HG03139 (cell line): ENCODE data around the gene EBF4.

Experiments
- ATAC-seq: cut with Tn5 transposase; IDR thresholded peaks from one replicate; pipeline ENCODE4 v1.9.1; 2021; ENCODE audit not compliant: unreplicated experiment

EBF4 gene

DNA sequence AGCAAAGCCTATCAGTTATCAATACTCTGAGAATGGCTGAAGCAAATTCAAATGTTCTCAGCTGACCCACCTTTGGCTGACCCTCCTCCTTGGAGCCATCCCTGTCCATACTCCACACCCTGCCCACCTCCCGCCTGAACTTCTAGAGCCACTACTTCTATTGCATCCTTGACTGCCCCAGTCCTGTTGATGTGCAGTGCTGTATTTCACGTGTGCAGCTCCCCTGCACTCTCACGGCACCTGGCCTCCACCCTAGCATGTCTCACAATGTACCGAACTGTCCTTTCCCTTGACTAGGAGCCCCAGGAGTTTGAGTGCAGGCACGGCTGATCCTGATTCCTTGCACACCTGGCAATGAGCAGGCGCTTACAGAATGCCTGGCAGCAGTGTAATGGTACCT, 100.9 kb downstream of the EBF4 start:
- ATAC-seq = no peak

- ATAC-seq = no peak
These were observed 101.7 kb downstream of the EBF4 start for GRCh38 chr20:2794202-2794748.

DNA sequence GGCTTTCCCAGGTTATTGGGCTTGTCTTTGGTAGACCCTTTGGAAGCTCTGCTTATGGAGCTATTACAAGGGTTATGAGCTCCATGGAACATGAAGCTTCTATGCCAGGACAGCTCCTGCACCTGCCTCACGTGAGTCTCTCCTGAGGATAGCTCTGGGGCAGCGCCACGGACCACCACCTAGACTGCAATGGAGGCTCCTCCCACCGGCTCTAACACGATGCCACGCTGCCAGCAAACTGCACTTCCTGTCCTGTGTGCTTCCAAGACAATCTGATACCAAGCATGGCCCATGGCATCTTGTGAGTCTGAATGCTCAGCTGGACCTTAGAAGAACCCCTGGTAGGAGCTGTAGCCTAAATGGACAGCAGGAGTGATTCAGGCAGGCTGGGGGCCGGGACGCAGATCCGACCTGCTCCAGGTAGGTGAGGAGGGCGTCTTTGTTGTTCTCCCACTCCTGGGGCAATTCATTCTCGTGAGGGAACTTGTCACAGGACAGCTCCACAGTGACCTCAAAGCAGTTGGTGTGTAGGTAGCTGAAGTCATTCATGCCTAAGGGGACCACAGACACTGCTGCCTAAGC, 102.4 kb downstream of the EBF4 start:
- ATAC-seq = no peak

DNA sequence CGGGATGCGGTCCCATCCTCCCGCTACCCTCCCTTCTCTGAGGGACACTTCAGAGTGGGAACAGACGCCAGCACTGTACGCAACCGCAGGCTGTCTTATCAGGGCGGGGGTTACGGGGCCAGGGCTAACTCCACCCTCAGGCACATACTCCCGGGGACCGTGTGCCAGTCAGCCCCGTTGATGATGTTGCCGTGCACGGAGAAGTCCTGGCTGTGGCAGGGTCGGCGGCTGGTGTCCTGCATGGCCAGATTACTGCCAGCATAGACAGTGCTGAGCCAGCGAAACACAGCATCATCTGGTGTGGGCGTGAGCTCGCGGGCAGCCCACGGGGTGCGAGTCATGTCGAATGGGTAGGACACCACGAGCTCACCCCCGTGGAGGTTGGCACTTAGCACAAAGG, 102.9 kb downstream of the EBF4 start:
- ATAC-seq = no peak

GRCh38 chr20:2796011-2796660, 103.6 kb downstream of the EBF4 start:
- ATAC-seq = no peak

- no peak for ATAC-seq
These were observed 104.8 kb downstream of the EBF4 start for GRCh38 chr20:2797136-2797983.

DNA sequence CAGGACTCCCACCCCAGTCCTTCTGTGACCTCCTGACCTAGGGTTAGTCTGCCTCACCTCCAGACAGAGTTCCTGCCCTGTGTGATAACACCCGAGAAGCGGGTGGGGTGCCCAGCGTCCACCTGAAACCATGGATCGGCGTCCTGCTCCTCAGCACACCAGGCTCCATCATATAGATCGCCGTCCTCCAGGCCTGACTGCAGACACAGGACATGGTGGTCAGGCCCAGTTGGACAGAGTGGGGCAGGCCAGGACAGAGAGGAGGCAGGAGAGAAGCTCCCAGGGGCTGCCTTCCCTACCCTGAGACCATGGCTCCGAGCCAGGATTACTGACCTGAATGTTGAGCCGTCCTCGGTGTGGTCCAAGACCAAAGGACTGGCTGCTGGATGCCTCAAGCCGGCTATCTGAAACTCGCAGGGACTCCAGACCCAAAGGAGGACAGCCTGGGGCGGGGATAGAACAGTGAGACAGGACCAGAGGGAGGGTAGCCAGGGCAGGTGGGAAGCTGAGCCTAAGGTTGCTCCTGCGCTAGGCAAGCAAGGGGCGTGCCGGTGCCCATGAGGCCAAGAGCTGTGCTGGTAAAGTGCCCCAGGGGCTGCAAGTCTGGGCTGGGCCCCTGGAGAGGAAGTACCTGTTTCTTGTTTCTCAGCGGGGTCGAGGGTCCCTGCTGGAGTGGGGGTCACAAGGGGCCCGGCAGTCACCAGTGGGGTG, 105.7 kb downstream of the EBF4 start:
- ATAC-seq = no peak

DNA sequence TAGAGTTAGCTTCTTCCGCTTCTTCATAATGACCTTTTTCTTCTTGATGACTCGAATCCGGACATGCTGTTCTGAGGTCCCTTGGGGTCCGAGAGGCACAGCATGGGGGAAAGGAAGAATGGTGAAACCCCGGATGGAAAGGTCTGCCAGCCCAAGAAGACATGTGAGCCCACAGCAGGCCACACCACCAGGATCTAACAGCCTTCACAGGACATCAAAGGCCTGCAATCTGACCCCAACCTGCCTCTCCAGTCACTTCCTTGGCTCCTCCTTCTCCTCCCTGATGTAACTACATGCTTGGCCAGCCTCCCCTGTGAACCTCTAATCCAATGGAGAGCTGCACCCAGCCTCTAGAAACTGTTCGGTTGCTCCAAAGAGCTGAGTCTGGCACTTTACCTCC, 106.2 kb downstream of the EBF4 start:
- ATAC-seq = no peak

DNA sequence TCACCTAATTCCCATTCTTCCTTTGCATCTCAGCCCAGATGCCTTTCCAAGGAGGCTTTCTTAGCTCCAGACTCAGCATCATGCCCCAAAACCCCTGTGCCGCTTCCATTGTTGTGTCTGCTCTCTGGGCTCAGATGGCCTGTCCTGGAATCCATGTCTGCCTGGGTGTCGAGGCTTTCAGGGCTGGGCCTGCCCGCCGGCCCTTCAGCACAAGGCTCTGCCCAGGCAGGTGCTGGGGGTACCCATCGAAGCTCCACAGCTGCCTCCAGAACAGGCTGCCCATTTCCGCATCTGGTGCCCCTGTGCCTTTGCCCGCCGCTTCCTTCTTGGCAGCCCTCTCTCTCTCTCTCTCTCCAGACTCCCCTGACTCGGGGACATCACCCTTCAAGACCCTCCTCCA, 106.7 kb downstream of the EBF4 start:
- no peak for ATAC-seq

DNA sequence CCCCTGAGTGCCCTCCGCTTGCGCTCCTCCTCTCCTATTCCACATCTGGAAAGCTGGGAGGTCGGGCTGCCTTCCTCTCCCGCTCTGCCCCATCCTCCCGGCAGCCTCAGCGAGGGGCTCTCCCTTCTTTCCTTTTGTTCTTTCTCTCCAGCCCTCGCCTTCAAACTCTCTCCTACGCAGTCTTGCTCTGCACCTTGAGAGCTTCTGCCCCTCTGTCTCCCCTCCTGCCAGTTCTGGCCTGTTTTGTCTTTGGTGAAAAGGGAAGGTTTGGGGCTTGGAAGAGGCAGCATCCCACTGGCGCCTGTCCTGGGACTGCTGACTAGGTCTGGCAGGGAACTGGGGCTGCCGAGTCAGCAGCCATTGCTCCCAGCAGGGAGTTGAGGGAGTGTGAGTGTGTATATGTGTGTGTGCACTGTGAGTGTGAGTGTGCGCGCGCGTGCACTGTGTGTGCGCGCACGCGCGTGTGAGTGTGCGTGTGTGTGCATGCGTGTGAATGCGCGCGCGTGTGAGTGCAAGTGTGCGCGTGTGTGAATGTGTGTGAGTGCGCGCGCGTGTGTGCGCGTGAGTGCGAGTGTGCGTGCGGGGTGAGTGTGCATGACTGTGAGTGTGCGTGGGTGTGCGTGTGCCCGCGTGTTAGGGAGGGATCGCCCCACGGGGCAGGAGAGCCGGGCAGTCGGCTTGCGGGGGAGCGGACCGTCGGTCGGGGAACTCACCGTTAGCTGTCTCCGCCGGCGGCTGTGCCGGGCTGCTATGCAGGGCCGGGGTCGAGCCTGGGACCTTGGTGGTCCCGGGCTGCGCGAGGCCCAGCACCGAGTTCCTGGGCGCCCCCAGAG, 107.3 kb downstream of the EBF4 start:
- peak; percentile 6 for ATAC-seq

DNA sequence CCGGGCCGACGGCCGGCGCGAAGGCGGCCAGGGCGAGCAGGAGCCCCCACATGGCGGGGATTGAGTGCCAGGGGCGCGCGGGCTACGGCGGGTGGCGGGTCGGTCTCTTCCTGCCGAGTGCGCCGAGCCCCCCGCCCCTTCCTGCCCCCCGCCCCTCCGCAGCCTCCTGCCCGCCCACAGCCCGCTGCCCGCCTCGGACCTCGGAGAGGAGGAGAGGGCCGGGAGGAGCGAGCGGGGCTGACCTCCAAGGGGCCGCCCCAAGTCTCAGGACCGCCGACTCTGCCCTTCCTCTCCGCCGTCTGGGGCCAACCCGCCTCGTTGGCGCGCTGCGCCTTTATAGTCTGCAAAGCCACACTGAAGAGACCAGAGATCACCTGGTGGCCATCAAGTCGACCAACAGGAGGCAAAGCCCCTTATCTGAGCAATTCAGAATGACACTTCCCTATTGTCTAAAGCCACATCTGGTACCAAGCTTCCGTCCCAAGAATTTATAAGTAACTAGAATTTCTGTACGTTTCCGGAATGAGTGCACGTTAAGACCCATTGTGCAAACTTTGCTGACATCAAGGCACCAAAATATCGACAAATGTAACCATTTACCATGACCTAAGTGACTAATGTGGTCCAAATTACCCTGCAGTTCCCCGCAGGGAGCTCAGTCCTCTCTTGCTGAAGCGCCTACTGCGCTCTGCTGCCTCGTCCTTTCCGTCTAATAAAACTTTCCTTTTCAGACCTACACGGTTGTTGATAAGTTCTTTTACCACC, 108.1 kb downstream of the EBF4 start, which contains the start of gene CPXM1:
Gene CPXM1, minus strand, starts transcription at position 107 of the 765 bp plus-strand sequence. Its CDS starts 55 bp downstream, at position 52.
- peak; percentile 58 for ATAC-seq

DNA sequence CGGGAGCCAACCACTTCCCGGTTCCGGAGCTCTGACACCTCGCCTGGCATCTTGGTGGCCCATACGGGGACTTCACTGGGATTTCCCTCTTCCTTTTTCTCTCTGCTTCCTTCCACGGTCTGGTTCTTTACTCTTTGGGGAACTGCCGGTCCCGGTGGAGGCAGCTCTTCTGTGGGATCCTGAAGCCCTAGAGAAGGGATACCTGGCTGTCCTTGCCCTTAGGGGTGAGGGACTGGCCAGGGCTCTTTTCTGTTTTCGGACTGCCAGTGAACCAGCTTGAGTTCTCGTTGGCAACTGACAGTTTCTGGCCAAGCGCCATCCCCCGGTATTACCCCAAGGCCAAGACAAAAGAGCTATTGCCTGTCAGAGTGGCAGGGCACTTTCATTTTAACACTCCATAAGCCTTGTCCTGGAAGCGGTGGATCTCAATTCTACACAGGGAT, 108.7 kb downstream of the EBF4 start:
- ATAC-seq = no peak

- no peak for ATAC-seq
These were observed 111.7 kb downstream of the EBF4 start for GRCh38 chr20:2804041-2804828.

DNA sequence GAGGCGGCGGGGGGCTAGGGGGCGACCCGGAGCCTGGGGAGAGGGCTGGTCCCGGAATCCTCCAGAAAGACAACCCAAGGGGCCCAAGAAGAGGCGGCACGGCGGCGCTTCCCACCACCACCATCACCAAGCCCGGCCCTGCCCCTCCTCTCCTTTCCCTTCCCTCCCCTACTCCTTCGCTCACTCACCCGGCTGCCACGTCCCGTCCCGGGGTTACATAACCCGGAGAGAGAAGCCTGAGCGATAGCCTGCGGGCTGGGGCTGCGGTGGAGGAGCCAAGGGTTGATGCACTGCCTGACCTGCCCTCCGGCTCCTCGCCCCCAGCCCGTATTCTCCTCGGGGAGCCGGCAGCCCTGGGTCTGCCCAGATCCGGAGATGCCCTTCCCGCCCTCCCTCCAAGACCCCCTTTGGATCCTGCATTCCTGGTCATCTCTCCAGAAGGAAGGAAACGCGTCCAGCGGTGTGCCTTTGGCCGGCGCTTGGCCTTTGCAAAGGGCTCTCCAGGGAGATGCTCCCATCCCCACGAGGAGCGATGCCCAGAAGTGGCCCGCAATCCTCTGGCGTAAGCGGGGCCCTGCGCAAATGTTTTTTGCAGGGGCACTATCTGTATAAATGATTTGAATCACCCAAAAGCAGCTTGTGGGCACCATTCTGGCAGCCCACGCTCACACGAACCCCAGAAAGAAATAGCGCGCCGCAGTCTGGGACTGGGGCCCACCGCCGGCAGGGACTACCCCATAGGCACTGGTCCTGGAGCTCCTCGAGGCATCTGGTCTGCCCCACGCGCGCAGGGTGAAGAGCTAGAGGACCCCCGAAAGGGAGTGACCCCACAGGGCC, 112.5 kb downstream of the EBF4 start:
- no peak for ATAC-seq

DNA sequence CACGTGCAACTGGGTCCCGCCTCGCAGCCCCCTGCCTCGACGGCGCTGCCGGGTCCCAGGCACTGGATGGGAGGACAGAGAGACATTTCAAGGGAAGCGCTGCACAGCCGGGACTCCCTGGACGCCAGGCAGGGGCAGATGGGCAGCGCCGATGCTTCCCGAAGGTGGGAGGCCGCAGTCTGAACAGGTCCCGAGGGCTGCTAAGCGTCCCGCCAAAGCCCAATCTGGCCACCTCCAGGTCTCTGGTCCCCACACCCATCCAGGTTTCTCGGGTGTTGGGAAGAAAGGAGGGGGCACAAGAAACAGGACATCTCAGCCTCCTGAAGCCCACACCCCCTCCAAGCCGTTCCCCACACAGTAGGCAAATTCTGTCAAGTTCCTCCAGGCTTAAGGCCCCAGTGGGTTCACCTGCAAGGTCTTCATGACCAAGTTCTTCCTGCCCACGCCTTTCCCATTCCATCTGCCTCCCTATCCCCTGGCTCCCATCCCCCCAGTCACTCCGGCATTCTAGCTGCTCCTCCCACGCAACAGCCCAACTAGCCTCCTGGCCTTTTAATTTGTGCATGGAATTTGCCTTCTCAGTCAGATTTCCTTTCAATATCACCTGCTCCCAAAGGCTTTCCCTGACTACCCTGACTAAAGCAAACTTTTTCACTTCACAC, 113.2 kb downstream of the EBF4 start:
- no peak for ATAC-seq

GRCh38 chr20:2806351-2806701, 113.7 kb downstream of the EBF4 start:
- ATAC-seq = no peak

- ATAC-seq = no peak
These were observed 114.4 kb downstream of the EBF4 start for GRCh38 chr20:2807019-2807418.
